Keratinocyte (primary cell): ENCODE data around the gene C7orf33. TPM values are rescaled to one million over a fixed set of nuclear protein-coding genes. Genes with fewer than 3 reads are reported as not detected.
"Not testable (repeated sequence)": the region's sequence is repeated elsewhere in the genome, so short reads cannot be mapped to it uniquely, and the experiment has no call there.

Experiments used
- DNase-seq: peaks from one replicate; pipeline ENCODE4 v3.0.0-alpha.2; 2011; ENCODE audit warnings: low read depth, missing footprints, low spot score
- FAIRE-seq: peaks from 2 replicates; lab custom pipeline; 2011; peaks lifted over from hg19 to GRCh38; lab: Jason Lieb, UNC
- H2AFZ ChIP-seq: 2 replicates; pipeline ENCODE4 v1.6.0; 2012; ENCODE audit warnings: low read length, control low read depth, inconsistent platforms; ENCODE audit not compliant: control insufficient read depth
- H3K27ac ChIP-seq: 2 replicates; pipeline ENCODE4 v1.5.1; 2011; ENCODE audit warnings: low read length; ENCODE audit not compliant: control insufficient read depth, insufficient read depth
- H3K27me3 ChIP-seq: 3 replicates; pipeline ENCODE4 v1.6.0; 2011; ENCODE audit warnings: low read length; ENCODE audit not compliant: control insufficient read depth, insufficient read depth; ENCODE audit errors: extremely low read depth
- H3K36me3 ChIP-seq, 2 experiments: 2 replicates in 1 of 2; 3 replicates in 1 of 2; pipeline ENCODE4 v1.5.1; 2011; ENCODE audit warnings: low read length in 2 of 2, mild to moderate bottlenecking in 1 of 2; ENCODE audit not compliant: control insufficient read depth in 2 of 2, insufficient read depth in 2 of 2; ENCODE audit errors: extremely low read depth in 1 of 2
- H3K4me1 ChIP-seq: 3 replicates; pipeline ENCODE4 v1.5.1; 2011; ENCODE audit warnings: low read length; ENCODE audit not compliant: control insufficient read depth, insufficient read depth; ENCODE audit errors: extremely low read depth
- H3K4me2 ChIP-seq: 3 replicates; pipeline ENCODE4 v1.6.0; 2011; ENCODE audit warnings: low read depth, low read length; ENCODE audit not compliant: control insufficient read depth, insufficient read depth; ENCODE audit errors: extremely low read depth
- H3K4me3 ChIP-seq, 3 experiments: fragments of 200-600 bp in 1 of 3; sonication (generic) in 1 of 3; 2 replicates in 2 of 3; 3 replicates in 1 of 3; pipeline ENCODE4 v1.5.1; 2011 to 2016; ENCODE audit warnings: low read length in 3 of 3, mild to moderate bottlenecking in 3 of 3, control low read depth in 2 of 3, inconsistent platforms in 1 of 3, low read depth in 1 of 3, mixed read lengths in 1 of 3, mixed run types in 1 of 3, moderate library complexity in 1 of 3; ENCODE audit not compliant: control insufficient read depth in 2 of 3, insufficient read depth in 2 of 3; ENCODE audit errors: extremely low read depth in 1 of 3
- H3K79me2 ChIP-seq: 2 replicates; pipeline ENCODE4 v1.6.0; 2012; ENCODE audit warnings: low read length; ENCODE audit not compliant: control insufficient read depth, insufficient read depth
- H3K9ac ChIP-seq: 3 replicates; pipeline ENCODE4 v1.6.0; 2011; ENCODE audit warnings: low read length; ENCODE audit not compliant: control insufficient read depth, insufficient read depth; ENCODE audit errors: extremely low read depth
- H3K9me1 ChIP-seq: 3 replicates; pipeline ENCODE4 v1.6.0; 2011; ENCODE audit warnings: low read length; ENCODE audit not compliant: control insufficient read depth, insufficient read depth; ENCODE audit errors: extremely low read depth
- H3K9me3 ChIP-seq: 2 replicates; pipeline ENCODE4 v1.5.1; 2012; ENCODE audit warnings: low read depth, low read length; ENCODE audit not compliant: control insufficient read depth
- H4K20me1 ChIP-seq: 3 replicates; pipeline ENCODE4 v1.6.0; 2011; ENCODE audit warnings: low read length; ENCODE audit not compliant: control insufficient read depth, insufficient read depth; ENCODE audit errors: extremely low read depth
- CTCF ChIP-seq, 3 experiments: IDR thresholded peaks in 1 of 3; conservative IDR thresholded peaks in 1 of 3; optimal IDR thresholded peaks in 1 of 3; 2 replicates in 2 of 3; 3 replicates in 1 of 3; pipeline versions ENCODE3 to v1.5.1; 2011; ENCODE audit warnings: low read length in 3 of 3, mild to moderate bottlenecking in 3 of 3, moderate library complexity in 2 of 3, control low read depth in 1 of 3, inconsistent platforms in 1 of 3; ENCODE audit not compliant: insufficient read depth in 2 of 3; ENCODE audit errors: extremely low read depth in 1 of 3
- EZH2 ChIP-seq: IDR thresholded peaks from one replicate; pipeline ENCODE4 v1.6.1; 2012; ENCODE audit warnings: inconsistent platforms, mild to moderate bottlenecking, low read length, moderate library complexity
- dilution Hi-C: fragments of 300-500 bp; cut with MboI; formaldehyde crosslinking; loops from one replicate; pipeline ENCODE4 v1.7.0; 2020; ENCODE audit warnings: low sequenced_read_pairs; ENCODE audit not compliant: extremely low pct_ligation_motif_present
- polyA plus RNA-seq, 5 experiments: library from polyadenylated mRNA; depleted of rRNA in 3 of 5; stranded (reverse) in 3 of 5; stranded (forward) in 1 of 5; unstranded in 1 of 5; fragments of >200 nt; gene quantifications; 1 replicate in 1 of 5; 2 replicates in 3 of 5; 3 replicates in 1 of 5; pipeline versions ENCODE4 v1.2.1 to v1.2.3, GENCODE V29; 2011 to 2012; ENCODE audit warnings: missing spikeins in 2 of 5, low read depth in 1 of 5, low replicate concordance in 1 of 5

Gene C7orf33
- polyA plus RNA-seq, 1 donor (not counting 4 experiments of a cell fraction or from before 2014, with no cell fraction given) = not detected

DNA sequence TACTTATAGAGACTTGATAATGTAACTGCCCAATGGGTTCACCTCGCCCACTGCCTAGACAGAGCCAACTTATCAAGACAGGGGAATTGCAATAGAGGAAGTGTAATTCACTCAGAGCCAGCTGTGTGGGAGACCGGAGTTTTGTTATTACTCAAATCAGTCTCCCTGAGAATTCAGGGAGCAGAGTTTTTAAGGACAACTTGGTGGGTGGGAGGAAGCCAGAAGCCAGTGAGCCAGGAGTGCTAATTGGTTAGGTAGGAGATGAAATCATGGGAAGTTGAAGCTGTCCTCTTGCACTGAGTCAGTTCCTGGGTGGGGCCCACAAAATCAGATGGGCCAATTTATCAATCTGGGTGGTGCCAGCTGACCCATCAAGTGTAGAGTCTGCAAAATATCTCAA is 20.1 kb upstream of the C7orf33 start:
- Histone ChIP-seq H2AFZ (no peak overlapping the region), H3K79me2 (no peaks in the 10 kb centered on the region), H4K20me1 (no peaks in the 10 kb centered on the region), H3K4me2 (no peak overlapping the region), H3K36me3 (no peaks in the 10 kb centered on the region), H3K27ac (no peak overlapping the region), H3K9ac (no peak overlapping the region), H3K9me1 (no peaks in the 10 kb centered on the region), H3K4me3 (no peak overlapping the region), H3K27me3 (no peaks in the 10 kb centered on the region), H3K9me3 (no peaks in the 10 kb centered on the region), H3K4me1 (no peaks in the 10 kb centered on the region)
- no peak for DNase-seq
- TF ChIP-seq CTCF (optimal IDR thresholded peaks at IDR 0.05 in 1 of 3, IDR thresholded peaks at IDR 0.05 in 1 of 3, conservative IDR thresholded peaks at IDR 0.05 in 1 of 3; ENCODE audit: extremely low read depth in 1 of 3, insufficient read depth in 2 of 3, low read length in 3 of 3) (no peak), EZH2 (no peak)
- FAIRE-seq = peak; percentile 49
- dilution Hi-C loops = no loop called here

GRCh38 chr7:148570973-148571372 is 19.6 kb upstream of the C7orf33 start:
- H3K4me2 ChIP-seq, H3K27ac ChIP-seq, H3K79me2 ChIP-seq, H3K9me3 ChIP-seq, dilution Hi-C loops, DNase-seq, H2AFZ ChIP-seq, H3K4me3 ChIP-seq, H3K27me3 ChIP-seq, H3K36me3 ChIP-seq, H4K20me1 ChIP-seq, H3K4me1 ChIP-seq, FAIRE-seq, H3K9me1 ChIP-seq, H3K9ac ChIP-seq: not testable (repeated sequence)

- Histone ChIP-seq H3K9ac (no peak overlapping the region), H3K27me3 (no peaks in the 10 kb centered on the region), H3K9me1 (no peaks in the 10 kb centered on the region), H3K9me3 (no peaks in the 10 kb centered on the region), H3K4me3 (no peak overlapping the region), H2AFZ (no peak overlapping the region), H3K27ac (no peak overlapping the region), H3K79me2 (no peaks in the 10 kb centered on the region), H3K4me2 (no peak overlapping the region), H3K4me1 (no peaks in the 10 kb centered on the region), H3K36me3 (no peaks in the 10 kb centered on the region), H4K20me1 (no peaks in the 10 kb centered on the region)
- TF ChIP-seq EZH2 (no peak), CTCF (optimal IDR thresholded peaks at IDR 0.05 in 1 of 3, IDR thresholded peaks at IDR 0.05 in 1 of 3, conservative IDR thresholded peaks at IDR 0.05 in 1 of 3; ENCODE audit: extremely low read depth in 1 of 3, insufficient read depth in 2 of 3, low read length in 3 of 3) (no peak)
- no peak for FAIRE-seq
- DNase-seq = no peak
- dilution Hi-C loops = no loop called here
Measured at GRCh38 chr7:148571381-148571780, 19.2 kb upstream of the C7orf33 start.
